GM23338 (cell line): ENCODE data around the gene PXYLP1. TPM values are rescaled to one million over a fixed set of nuclear protein-coding genes. Genes with fewer than 3 reads are reported as not detected.

Experiments
- ATAC-seq: fragments of 200-7000 bp; cut with Tn5 transposase; 3 replicates; pipeline ENCODE4 v1.9.1; 2020
- DNase-seq: peaks from one replicate; pipeline ENCODE4 v3.0.0-alpha.2; 2015; ENCODE audit warnings: low spot score
- H2AFZ ChIP-seq: fragments of 200-600 bp; sonication (generic); 2 replicates; pipeline ENCODE4 v1.8.0; 2016; ENCODE audit warnings: antibody characterized with exemption, mild to moderate bottlenecking, moderate library complexity
- H3F3A ChIP-seq: fragments of 200-600 bp; sonication (generic); replicated peaks from 2 replicates; pipeline ENCODE4 v1.8.0; 2017; ENCODE audit warnings: antibody characterized with exemption, mixed run types, low read depth
- H3K27ac ChIP-seq: fragments of 200-600 bp; sonication (generic); 2 replicates; pipeline ENCODE4 v1.6.1; 2016; ENCODE audit warnings: low read depth
- H3K27me3 ChIP-seq: fragments of 200-600 bp; sonication (generic); 2 replicates; pipeline ENCODE4 v1.8.0; 2016; ENCODE audit warnings: mild to moderate bottlenecking, mixed run types, moderate library complexity; ENCODE audit not compliant: insufficient read depth
- H3K36me3 ChIP-seq: fragments of 200-600 bp; sonication (generic); 2 replicates; pipeline ENCODE4 v1.8.0; 2016; ENCODE audit warnings: mild to moderate bottlenecking; ENCODE audit not compliant: insufficient read depth
- H3K4me1 ChIP-seq: fragments of 200-600 bp; sonication (generic); 2 replicates; pipeline ENCODE4 v1.8.0; 2016; ENCODE audit warnings: mild to moderate bottlenecking, moderate library complexity; ENCODE audit not compliant: insufficient read depth
- H3K4me2 ChIP-seq: fragments of 200-600 bp; sonication (generic); 2 replicates; pipeline ENCODE4 v1.7.1; 2017; ENCODE audit warnings: mixed run types
- H3K4me3 ChIP-seq: fragments of 200-600 bp; sonication (generic); 2 replicates; pipeline ENCODE4 v1.6.1; 2016; ENCODE audit warnings: mixed run types
- H3K79me2 ChIP-seq: fragments of 200-600 bp; sonication (generic); replicated peaks from 2 replicates; pipeline ENCODE4 v1.8.0; 2017; ENCODE audit warnings: mild to moderate bottlenecking; ENCODE audit not compliant: insufficient read depth
- H3K9me2 ChIP-seq: fragments of 200-600 bp; sonication (generic); 2 replicates; pipeline ENCODE4 v1.8.0; 2017; ENCODE audit not compliant: insufficient read depth
- H4K20me1 ChIP-seq: fragments of 200-600 bp; sonication (generic); replicated peaks from 2 replicates; pipeline ENCODE4 v1.8.0; 2017; ENCODE audit warnings: mild to moderate bottlenecking; ENCODE audit not compliant: insufficient read depth
- H3K27ac Mint-ChIP-seq: 2 replicates; pipeline ENCODE4 v1.8.0; 2020; ENCODE audit warnings: inconsistent platforms, mild to moderate bottlenecking, moderate library complexity, mixed read lengths
- H3K27me3 Mint-ChIP-seq: 3 replicates; pipeline ENCODE4 v1.8.0; 2022; ENCODE audit warnings: low read depth, mild to moderate bottlenecking, moderate library complexity, mixed read lengths, inconsistent platforms; ENCODE audit not compliant: insufficient read depth, poor library complexity
- H3K36me3 Mint-ChIP-seq: 3 replicates; pipeline ENCODE4 v1.8.0; 2021; ENCODE audit warnings: low read depth, mild to moderate bottlenecking, inconsistent platforms, moderate library complexity, mixed read lengths
- H3K4me1 Mint-ChIP-seq: 3 replicates; pipeline ENCODE4 v1.8.0; 2020; ENCODE audit warnings: mild to moderate bottlenecking, inconsistent platforms, mixed read lengths
- H3K4me3 Mint-ChIP-seq: 3 replicates; pipeline ENCODE4 v1.8.0; 2021; ENCODE audit warnings: moderate library complexity, mild to moderate bottlenecking, inconsistent platforms, mixed read lengths
- H3K9me3 Mint-ChIP-seq: 3 replicates; pipeline ENCODE4 v1.8.0; 2020; ENCODE audit warnings: moderate library complexity, mild to moderate bottlenecking, inconsistent platforms, mixed read lengths
- CTCF ChIP-seq, 2 experiments: fragments of 200-600 bp in 1 of 2; sonication (generic) in 1 of 2; conservative IDR thresholded peaks; 2 replicates each; pipeline versions ENCODE4 v1.5.1 to v1.6.1; 2016 to 2017; ENCODE audit warnings: antibody characterized with exemption in 2 of 2, low read depth in 2 of 2, mild to moderate bottlenecking in 2 of 2, moderate library complexity in 1 of 2
- EZH2phosphoT487 ChIP-seq: fragments of 200-600 bp; sonication (generic); IDR thresholded peaks from one replicate; pipeline ENCODE4 v1.8.1; 2018; ENCODE audit warnings: antibody characterized with exemption; ENCODE audit not compliant: unreplicated experiment
- JUNB ChIP-seq: IDR thresholded peaks from one replicate; pipeline ENCODE4 v1.6.1; 2016; ENCODE audit warnings: antibody characterized with exemption; ENCODE audit not compliant: unreplicated experiment
- NANOG ChIP-seq: IDR thresholded peaks from 2 replicates; pipeline ENCODE4 v1.6.1; 2016; ENCODE audit warnings: antibody characterized with exemption, borderline replicate concordance
- POLR2AphosphoS5 ChIP-seq: IDR thresholded peaks from 2 replicates; pipeline ENCODE4 v1.6.1; 2016; ENCODE audit warnings: antibody characterized with exemption, low read depth
- REST ChIP-seq: IDR thresholded peaks from one replicate; pipeline ENCODE4 v1.6.1; 2018; ENCODE audit warnings: antibody characterized with exemption; ENCODE audit not compliant: unreplicated experiment
- ZNF114 ChIP-seq: fragments of 250-450 bp; sonication (Bioruptor Pico); IDR thresholded peaks from 2 replicates; pipeline ENCODE4 v1.5.0; 2020; ENCODE audit warnings: mild to moderate bottlenecking, moderate library complexity
- ZNF331 ChIP-seq: fragments of 250-450 bp; sonication (Bioruptor Pico); IDR thresholded peaks from 2 replicates; pipeline ENCODE4 v1.5.0; 2020; ENCODE audit warnings: low read depth, mild to moderate bottlenecking, moderate library complexity
- ZNF462 ChIP-seq: fragments of 250-450 bp; sonication (Bioruptor Pico); IDR thresholded peaks from 2 replicates; pipeline ENCODE4 v1.5.0; 2020; ENCODE audit warnings: mild to moderate bottlenecking, moderate library complexity
- polyA plus RNA-seq: library from polyadenylated mRNA; unstranded; fragments of >200 nt; fragmentation: Nextera tagmentation; extraction: Ambion mirVana; gene quantifications from 2 replicates; pipeline ENCODE4 v1.2.1, GENCODE V29; 2016
- total RNA-seq: library from RNA; depleted of rRNA; stranded (reverse); fragments of >200 nt; shearing (Covaris generic); gene quantifications from 2 replicates; pipeline ENCODE4 v1.2.3, GENCODE V29; 2014

PXYLP1 gene
- total and polyA plus RNA-seq, 2 experiments from 2014 or later = 8.9 to 20.1 TPM

- TF ChIP-seq ZNF462 (no peak), ZNF331 (no peak)
Measured at GRCh38 chr3:141257961-141258360, 26.3 kb downstream of the PXYLP1 start (continued).

GRCh38 chr3:141258973-141259372 is 27.3 kb downstream of the PXYLP1 start:
- Histone ChIP-seq H3K4me2 (no peak overlapping the region), H3K27me3 (no peaks in the 10 kb centered on the region), H4K20me1 (no peaks in the 10 kb centered on the region), H3K4me1 (no peaks in the 10 kb centered on the region), H2AFZ (no peak overlapping the region), H3K27ac (no peak overlapping the region), H3F3A (no peaks in the 10 kb centered on the region), H3K36me3 (no peaks in the 10 kb centered on the region), H3K9me2 (no peaks in the 10 kb centered on the region), H3K4me3 (no peak overlapping the region), H3K79me2 (no peaks in the 10 kb centered on the region)
- Mint-ChIP-seq H3K27ac (no peak overlapping the region), H3K9me3 (no peaks in the 10 kb centered on the region), H3K4me3 (no peak overlapping the region), H3K36me3 (no peaks in the 10 kb centered on the region; the same call in 2 of the 3 replicates), H3K4me1 (peaks cover 18% of the 10 kb centered on the region), H3K27me3 (peaks cover 5% of the 10 kb centered on the region)
- ATAC-seq (no peak), DNase-seq (no peak)
- no peak for TF ChIP-seq NANOG
- TF ChIP-seq EZH2phosphoT487 = no peak
- no peak for TF ChIP-seq JUNB
- no peak for TF ChIP-seq ZNF114 (CRISPR knock-in tag)
- no peak for TF ChIP-seq POLR2AphosphoS5
- TF ChIP-seq REST = no peak
- no peak for TF ChIP-seq ZNF331
- no peak for TF ChIP-seq CTCF (conservative IDR thresholded peaks at IDR 0.05; ENCODE audit: low read depth in 2 of 2)
